Esophagus squamous epithelium (tissue), 5 donors: Measurements from ENCODE around the gene CERT1. TPM values are rescaled to one million over a fixed set of nuclear protein-coding genes. Genes with fewer than 3 reads are reported as not detected.

Source experiments
- DNase-seq: peaks from one replicate; lab custom pipeline; 2025; lab: John Stamatoyannopoulos, UW
- H3K27ac ChIP-seq, 4 donors: fragments of 200-600 bp; sonication (generic); one replicate each; pipeline ENCODE4 v1.5.1; 2016 to 2019; ENCODE audit warnings: mild to moderate bottlenecking in 1 of 4
- H3K27me3 ChIP-seq, 4 donors: fragments of 200-600 bp; sonication (generic); 1 replicate in 3 of 4; 2 replicates in 1 of 4; pipeline versions ENCODE4 v1.5.1 to v1.6.0; 2017 to 2021; ENCODE audit warnings: antibody characterized with exemption in 1 of 4
- H3K36me3 ChIP-seq, 3 donors: fragments of 200-600 bp; sonication (generic); one replicate each; pipeline ENCODE4 v1.5.1; 2016 to 2019
- H3K4me1 ChIP-seq, 3 donors: fragments of 200-600 bp; sonication (generic); one replicate each; pipeline ENCODE4 v1.5.1; 2017 to 2019
- H3K4me3 ChIP-seq, 4 donors: fragments of 200-600 bp; sonication (generic); 1 replicate in 3 of 4; 2 replicates in 1 of 4; pipeline ENCODE4 v1.5.1; 2016 to 2019; ENCODE audit warnings: mild to moderate bottlenecking in 2 of 4, moderate library complexity in 1 of 4
- H3K9me3 ChIP-seq, 3 donors: fragments of 200-600 bp; sonication (generic); one replicate each; pipeline ENCODE4 v1.5.1; 2016 to 2019
- POLR2A ChIP-seq, 4 donors: fragments of 450-650 bp; IDR thresholded peaks; one replicate each; pipeline ENCODE4 v1.6.1; 2017; ENCODE audit warnings: antibody characterized with exemption in 4 of 4, mild to moderate bottlenecking in 4 of 4, moderate library complexity in 3 of 4
- WGBS, 2 donors: methylation state at CpG; one replicate each; pipeline ENCODE4 v1.1.5; 2018; 5-methylcytosine and 5-hydroxymethylcytosine counted together
- intact Hi-C: fragments of 100-400 bp; cut with DNase I; formaldehyde crosslinking; loops from one replicate; pipeline ENCODE4 v1.15.0; 2022
- total RNA-seq, 4 donors: library from RNA; depleted of rRNA; stranded (reverse); fragments of >200 nt; gene quantifications; one replicate each; pipeline ENCODE4 v1.1.0, GENCODE V29; 2016
- TF ChIP-seq, protein P1 (sequence below), 6 experiments: fragments of 450-650 bp in 4 of 6; fragments of 200-600 bp in 2 of 6; sonication (generic) in 2 of 6; IDR thresholded peaks; one replicate each; pipeline ENCODE4 v1.5.1; 2016 to 2019; ENCODE audit warnings: antibody characterized with exemption in 6 of 6, mild to moderate bottlenecking in 4 of 6, moderate library complexity in 4 of 6
- donor health status: DM: yes; HTN: yes; CAD: no.

CERT1 gene
- total RNA-seq, 4 donors from 2014 or later: 19.8 to 29.9 (median 24.4) TPM

DNA sequence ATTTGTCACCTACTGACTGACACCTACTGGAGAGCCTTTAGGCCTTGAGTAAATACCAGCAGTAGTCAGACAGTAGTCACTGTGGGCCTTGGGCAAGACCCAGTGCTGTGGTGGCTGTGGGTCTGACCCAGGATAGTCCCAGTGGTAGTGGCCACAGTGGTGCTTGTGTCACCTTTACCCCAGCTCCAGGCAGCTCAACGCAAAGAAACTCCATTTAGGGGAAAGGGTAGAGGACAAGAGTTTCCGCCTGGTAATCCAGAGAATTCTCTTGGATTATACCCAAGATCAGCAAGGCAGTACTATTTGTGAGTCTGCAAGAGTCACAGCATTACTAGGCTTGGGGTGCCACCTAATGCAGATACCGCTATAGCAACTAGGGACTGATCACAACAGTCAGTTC is 28.9 kb downstream of the CERT1 start:
- Histone ChIP-seq H3K9me3 (peaks cover 0 to 17% (median 0%) of the 10 kb centered on the region in 3 donors), H3K27ac (no peak overlapping the region), H3K4me1 (no peaks in the 10 kb centered on the region), H3K36me3 (no peaks in the 10 kb centered on the region), H3K27me3 (no peaks in the 10 kb centered on the region), H3K4me3 (no peak overlapping the region)
- TF ChIP-seq POLR2A (IDR thresholded peaks at IDR 0.05): no peak
- TF ChIP-seq, protein P1, sequence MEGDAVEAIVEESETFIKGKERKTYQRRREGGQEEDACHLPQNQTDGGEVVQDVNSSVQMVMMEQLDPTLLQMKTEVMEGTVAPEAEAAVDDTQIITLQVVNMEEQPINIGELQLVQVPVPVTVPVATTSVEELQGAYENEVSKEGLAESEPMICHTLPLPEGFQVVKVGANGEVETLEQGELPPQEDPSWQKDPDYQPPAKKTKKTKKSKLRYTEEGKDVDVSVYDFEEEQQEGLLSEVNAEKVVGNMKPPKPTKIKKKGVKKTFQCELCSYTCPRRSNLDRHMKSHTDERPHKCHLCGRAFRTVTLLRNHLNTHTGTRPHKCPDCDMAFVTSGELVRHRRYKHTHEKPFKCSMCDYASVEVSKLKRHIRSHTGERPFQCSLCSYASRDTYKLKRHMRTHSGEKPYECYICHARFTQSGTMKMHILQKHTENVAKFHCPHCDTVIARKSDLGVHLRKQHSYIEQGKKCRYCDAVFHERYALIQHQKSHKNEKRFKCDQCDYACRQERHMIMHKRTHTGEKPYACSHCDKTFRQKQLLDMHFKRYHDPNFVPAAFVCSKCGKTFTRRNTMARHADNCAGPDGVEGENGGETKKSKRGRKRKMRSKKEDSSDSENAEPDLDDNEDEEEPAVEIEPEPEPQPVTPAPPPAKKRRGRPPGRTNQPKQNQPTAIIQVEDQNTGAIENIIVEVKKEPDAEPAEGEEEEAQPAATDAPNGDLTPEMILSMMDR (IDR thresholded peaks at IDR 0.05): no peak
- no peak for DNase-seq
- intact Hi-C loops: no loop called here
- WGBS, 2 donors: 57 to 95% methylated on average over 1 to 2 of the region's 3 CpGs

DNA sequence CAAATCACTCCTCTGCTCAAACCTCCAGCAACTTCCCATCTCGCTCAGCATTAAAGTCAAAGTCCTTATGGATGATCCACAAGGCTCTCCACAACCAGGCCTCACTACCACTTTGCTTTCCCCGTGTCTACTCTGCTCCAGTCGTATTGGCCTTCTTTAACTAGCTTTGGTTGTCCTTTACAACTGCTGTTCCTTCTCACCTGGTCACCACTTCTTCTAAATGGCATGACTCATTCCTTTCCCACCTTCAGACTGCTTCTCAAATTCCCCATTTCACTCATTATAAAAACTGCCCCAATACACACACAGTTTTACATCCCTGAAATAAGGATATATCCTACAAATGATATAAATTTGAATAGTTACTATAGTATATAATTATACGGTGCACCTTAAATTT is 30.4 kb downstream of the CERT1 start:
- Histone ChIP-seq H3K4me1 (no peaks in the 10 kb centered on the region), H3K9me3 (peaks cover 0 to 6% (median 0%) of the 10 kb centered on the region in 3 donors), H3K4me3 (no peak overlapping the region), H3K36me3 (no peaks in the 10 kb centered on the region), H3K27ac (no peak overlapping the region), H3K27me3 (no peaks in the 10 kb centered on the region)
- intact Hi-C loops: no loop called here
- DNase-seq: no peak
- WGBS, 2 donors: 91 to 94% methylated on average over 4 of the region's 4 CpGs
- TF ChIP-seq, protein P1 (IDR thresholded peaks at IDR 0.05): no peak
- no peak for TF ChIP-seq POLR2A (IDR thresholded peaks at IDR 0.05)

DNA sequence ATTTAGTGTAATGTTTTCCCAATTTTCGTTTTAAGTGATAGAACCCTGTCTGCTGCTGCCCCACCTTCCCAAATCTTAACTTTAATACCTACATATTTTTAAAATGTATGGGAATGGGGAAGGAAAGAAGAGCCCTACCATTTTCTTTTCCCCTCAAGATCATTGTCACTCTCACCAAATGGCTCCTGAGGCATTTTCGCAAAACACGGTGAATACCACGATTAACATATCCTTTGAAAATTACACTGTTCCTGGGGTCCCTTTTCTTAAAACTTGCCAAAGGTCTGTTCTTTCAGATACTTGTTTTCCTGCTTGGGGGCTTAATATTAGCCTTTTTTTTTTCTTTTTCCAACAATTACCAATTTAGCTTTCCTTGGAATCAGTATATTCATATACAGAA is 36.1 kb downstream of the CERT1 start:
- intact Hi-C loops: no loop called here
- no peaks in the 10 kb centered on the region for H3K36me3 ChIP-seq
- no peak overlapping the region for H3K4me3 ChIP-seq
- WGBS, 2 donors: 87 to 88% methylated on average over 4 of the region's 4 CpGs
- H3K27ac ChIP-seq: no peak overlapping the region
- no peaks in the 10 kb centered on the region for H3K27me3 ChIP-seq
- DNase-seq: no peak
- TF ChIP-seq, protein P1 (IDR thresholded peaks at IDR 0.05): no peak
- no peak for TF ChIP-seq POLR2A (IDR thresholded peaks at IDR 0.05)
- H3K9me3 ChIP-seq: peaks cover 0 to 4% (median 0%) of the 10 kb centered on the region in 3 donors
- H3K4me1 ChIP-seq: no peaks in the 10 kb centered on the region

DNA sequence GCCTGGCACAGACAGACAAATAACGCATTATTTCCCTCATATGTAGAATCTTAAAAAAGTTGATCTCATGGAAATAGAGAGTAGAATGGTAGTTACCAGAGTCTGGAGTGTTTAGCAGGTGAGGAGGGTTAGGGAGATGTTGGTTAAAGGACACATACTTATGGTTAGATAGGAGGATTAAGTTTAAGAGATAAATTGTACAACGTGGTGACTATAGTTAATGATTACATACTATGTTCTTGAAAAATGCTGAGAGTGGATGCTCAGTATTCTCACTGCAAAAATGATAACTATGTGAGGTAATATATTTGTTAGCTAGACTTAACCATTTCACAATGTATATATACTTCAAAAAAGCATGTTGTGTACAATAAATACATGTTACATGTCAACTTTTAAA is 38.0 kb downstream of the CERT1 start:
- 77 to 90% methylated on average over 2 of the region's 2 CpGs for WGBS, 2 donors
- no peaks in the 10 kb centered on the region for H3K27me3 ChIP-seq
- H3K27ac ChIP-seq: no peak overlapping the region
- H3K4me1 ChIP-seq: no peaks in the 10 kb centered on the region
- no peak overlapping the region for H3K4me3 ChIP-seq
- H3K36me3 ChIP-seq: no peaks in the 10 kb centered on the region
- DNase-seq: no peak
- no peak for TF ChIP-seq POLR2A (IDR thresholded peaks at IDR 0.05)
- TF ChIP-seq, protein P1 (IDR thresholded peaks at IDR 0.05): no peak
- intact Hi-C loops: no loop called here
- peaks cover 0 to 19% (median 13%) of the 10 kb centered on the region in 3 donors for H3K9me3 ChIP-seq

DNA sequence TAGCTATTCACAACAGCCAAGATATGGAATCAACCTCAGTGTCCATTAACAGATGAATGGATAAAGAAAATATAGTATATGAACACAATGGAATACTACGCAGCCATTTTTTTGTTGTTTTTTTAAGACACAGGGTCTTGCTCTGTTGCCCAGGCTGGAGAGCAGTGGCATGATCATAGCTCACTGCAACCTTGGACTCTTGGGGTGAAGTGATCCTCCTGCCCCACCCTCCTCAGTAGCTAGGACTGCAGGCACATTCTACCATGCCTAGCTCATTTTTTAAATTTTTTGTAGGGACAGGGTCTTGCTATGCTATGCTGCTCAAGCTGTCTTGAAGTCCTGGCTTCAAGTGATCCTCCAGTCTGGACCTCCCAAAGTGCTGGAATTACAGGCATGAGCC is 38.5 kb downstream of the CERT1 start:
- no peaks in the 10 kb centered on the region for H3K36me3 ChIP-seq
- no peak overlapping the region for H3K4me3 ChIP-seq
- TF ChIP-seq, protein P1 (IDR thresholded peaks at IDR 0.05): no peak
- no peak for TF ChIP-seq POLR2A (IDR thresholded peaks at IDR 0.05)
- DNase-seq: no peak
- H3K9me3 ChIP-seq: peaks cover 0 to 24% (median 16%) of the 10 kb centered on the region in 3 donors
- H3K27ac ChIP-seq: no peak overlapping the region
- 100% methylated on average over 1 of the region's 1 CpG for WGBS, 2 donors
- H3K4me1 ChIP-seq: no peaks in the 10 kb centered on the region
- intact Hi-C loops: no loop called here
- H3K27me3 ChIP-seq: no peaks in the 10 kb centered on the region
